Nephron progenitor cell (in vitro differentiated cells): ENCODE data around the gene PEA15.
A peak's percentile ranks its signal among the peaks of the same experiment; 100 is the strongest.

Experiments used
- DNase-seq: peaks from one replicate; pipeline ENCODE4 v3.0.0; 2021
- H3K27ac Mint-ChIP-seq: 2 replicates; pipeline ENCODE4 v1.8.0; 2021; ENCODE audit warnings: mild to moderate bottlenecking, moderate library complexity, mixed read lengths
- H3K27me3 Mint-ChIP-seq: 2 replicates; pipeline ENCODE4 v1.8.0; 2021; ENCODE audit warnings: mild to moderate bottlenecking, low read depth, mixed read lengths; ENCODE audit not compliant: poor library complexity
- H3K36me3 Mint-ChIP-seq: 2 replicates; pipeline ENCODE4 v1.8.0; 2021; ENCODE audit warnings: low read depth, mixed read lengths
- H3K4me1 Mint-ChIP-seq: 2 replicates; pipeline ENCODE4 v1.8.0; 2021; ENCODE audit warnings: mixed read lengths
- H3K4me3 Mint-ChIP-seq: 2 replicates; pipeline ENCODE4 v1.8.0; 2021; ENCODE audit warnings: mild to moderate bottlenecking, moderate library complexity, mixed read lengths
- H3K9me3 Mint-ChIP-seq: 2 replicates; pipeline ENCODE4 v1.8.0; 2021; ENCODE audit warnings: mild to moderate bottlenecking, moderate library complexity, mixed read lengths
- CTCF ChIP-seq: fragments of 200-600 bp; sonication (generic); IDR thresholded peaks from 2 replicates; pipeline ENCODE4 v1.5.0; 2021; ENCODE audit warnings: antibody characterized with exemption

Gene PEA15

GRCh38 chr1:160211046-160211790, 6.0 kb downstream of the PEA15 start:
- Mint-ChIP-seq H3K9me3 (no peaks in the 10 kb centered on the region), H3K4me3 (no peak overlapping the region), H3K27me3 (peaks cover 3% of the 10 kb centered on the region), H3K27ac (peak overlapping the region; percentile 24), H3K4me1 (peaks cover 50% of the 10 kb centered on the region), H3K36me3 (peaks cover 32% of the 10 kb centered on the region)
- TF ChIP-seq CTCF = no peak
- no peak for DNase-seq

- H3K27me3 Mint-ChIP-seq = no peaks in the 10 kb centered on the region
- H3K4me1 Mint-ChIP-seq = peaks cover 16% of the 10 kb centered on the region
- H3K4me3 Mint-ChIP-seq = no peak overlapping the region
- no peak for TF ChIP-seq CTCF
- no peaks in the 10 kb centered on the region for H3K9me3 Mint-ChIP-seq
- peak overlapping the region; percentile 15 for H3K27ac Mint-ChIP-seq
- DNase-seq = no peak
- peaks cover 48% of the 10 kb centered on the region for H3K36me3 Mint-ChIP-seq
Measured at GRCh38 chr1:160214481-160215140, 9.4 kb downstream of the PEA15 start.

DNA sequence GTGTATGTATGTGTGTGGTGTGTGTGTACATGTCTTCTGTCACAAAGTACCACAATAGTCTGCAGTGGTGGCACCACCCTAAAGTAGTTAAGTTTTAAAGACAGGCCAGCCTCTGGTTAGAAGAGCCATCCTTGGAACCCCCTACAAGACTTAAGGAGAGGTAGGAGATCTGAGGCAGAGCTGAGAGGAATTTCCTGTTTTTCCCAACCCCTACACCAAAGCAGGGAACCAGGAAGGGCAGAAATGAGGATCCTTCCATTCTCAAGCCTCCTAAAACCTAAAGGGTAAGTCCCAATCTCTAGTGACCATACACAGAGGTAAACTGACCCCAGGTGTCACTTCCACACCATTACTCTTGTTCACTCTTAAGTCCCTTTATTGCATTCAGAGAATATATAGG, 11.1 kb downstream of the PEA15 start:
- no peak for DNase-seq
- Mint-ChIP-seq H3K27me3 (no peaks in the 10 kb centered on the region), H3K4me1 (peaks cover 9% of the 10 kb centered on the region), H3K36me3 (peaks cover 57% of the 10 kb centered on the region), H3K9me3 (no peaks in the 10 kb centered on the region), H3K27ac (peak overlapping the region; percentile 66), H3K4me3 (no peak overlapping the region)
- TF ChIP-seq CTCF = no peak

DNA sequence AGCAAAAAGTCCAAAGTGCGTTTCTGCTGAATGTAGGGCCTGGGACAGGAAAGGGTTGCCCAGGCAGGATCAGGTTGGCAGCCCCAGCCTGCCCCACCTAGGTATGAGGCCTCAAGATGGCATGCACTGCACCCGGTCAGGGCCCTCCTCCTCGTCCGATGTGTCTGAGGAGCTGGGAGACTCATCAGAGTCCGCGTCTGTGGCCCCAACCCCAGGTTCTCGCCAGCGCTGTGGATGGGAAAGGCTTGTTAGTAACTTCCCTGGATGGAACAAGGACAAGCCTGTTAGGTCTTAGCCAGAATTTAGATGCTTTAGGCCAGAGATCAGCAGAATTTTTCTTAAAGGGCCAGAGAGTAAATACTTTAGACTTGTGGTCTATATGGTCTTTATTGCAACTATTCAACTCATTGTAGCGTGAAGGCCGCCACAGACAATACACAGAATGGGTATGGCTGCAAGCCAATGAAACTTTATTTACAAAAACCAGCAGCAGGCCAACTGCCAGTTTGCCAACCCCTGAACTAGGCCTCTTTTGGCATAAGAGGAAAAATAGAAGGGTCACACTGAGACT, 12.4 kb downstream of the PEA15 start:
- Mint-ChIP-seq H3K4me3 (no peak overlapping the region), H3K27ac (peak overlapping the region; percentile 60), H3K36me3 (peaks cover 57% of the 10 kb centered on the region), H3K9me3 (no peaks in the 10 kb centered on the region), H3K4me1 (peaks cover 5% of the 10 kb centered on the region), H3K27me3 (no peaks in the 10 kb centered on the region)
- no peak for TF ChIP-seq CTCF
- DNase-seq = no peak

- DNase-seq = peak; percentile 46
- no peak overlapping the region for H3K4me3 Mint-ChIP-seq
- H3K27me3 Mint-ChIP-seq = no peaks in the 10 kb centered on the region
- peaks cover 64% of the 10 kb centered on the region for H3K36me3 Mint-ChIP-seq
- TF ChIP-seq CTCF = peak; percentile 46
- H3K9me3 Mint-ChIP-seq = no peaks in the 10 kb centered on the region
- peak overlapping the region; percentile 60 for H3K27ac Mint-ChIP-seq
- peaks cover 5% of the 10 kb centered on the region for H3K4me1 Mint-ChIP-seq
Measured at GRCh38 chr1:160219062-160219929, 14.1 kb downstream of the PEA15 start.
